ENCODE measurements around the gene FOXL1.

Gene FOXL1

GRCh38 chr16:86569701-86570447, 8.5 kb upstream of the FOXL1 start:
- Histone ChIP-seq H3K4me1 (ENCODE audit: control insufficient read depth, insufficient read depth, low read length) (peaks cover 10% of the 10 kb centered on the region), H3K9ac (ENCODE audit: low read length in 2 of 2) (no peak overlapping the region), H3K27ac (ENCODE audit: low read length) (no peak overlapping the region), H3K27me3 (ENCODE audit: control insufficient read depth in 1 of 2, insufficient read depth in 2 of 2, low read length in 2 of 2) (peaks cover 71 to 82% of the 10 kb centered on the region in 2 donors), H3K9me3 (ENCODE audit: control insufficient read depth in 2 of 2, low read length in 2 of 2) (no peaks in the 10 kb centered on the region), H3K4me3 (ENCODE audit: low read length in 2 of 2) (no peak overlapping the region), H3K36me3 (ENCODE audit: control insufficient read depth in 2 of 2, insufficient read depth in 2 of 2, low read length in 2 of 2) (no peaks in the 10 kb centered on the region)

DNA sequence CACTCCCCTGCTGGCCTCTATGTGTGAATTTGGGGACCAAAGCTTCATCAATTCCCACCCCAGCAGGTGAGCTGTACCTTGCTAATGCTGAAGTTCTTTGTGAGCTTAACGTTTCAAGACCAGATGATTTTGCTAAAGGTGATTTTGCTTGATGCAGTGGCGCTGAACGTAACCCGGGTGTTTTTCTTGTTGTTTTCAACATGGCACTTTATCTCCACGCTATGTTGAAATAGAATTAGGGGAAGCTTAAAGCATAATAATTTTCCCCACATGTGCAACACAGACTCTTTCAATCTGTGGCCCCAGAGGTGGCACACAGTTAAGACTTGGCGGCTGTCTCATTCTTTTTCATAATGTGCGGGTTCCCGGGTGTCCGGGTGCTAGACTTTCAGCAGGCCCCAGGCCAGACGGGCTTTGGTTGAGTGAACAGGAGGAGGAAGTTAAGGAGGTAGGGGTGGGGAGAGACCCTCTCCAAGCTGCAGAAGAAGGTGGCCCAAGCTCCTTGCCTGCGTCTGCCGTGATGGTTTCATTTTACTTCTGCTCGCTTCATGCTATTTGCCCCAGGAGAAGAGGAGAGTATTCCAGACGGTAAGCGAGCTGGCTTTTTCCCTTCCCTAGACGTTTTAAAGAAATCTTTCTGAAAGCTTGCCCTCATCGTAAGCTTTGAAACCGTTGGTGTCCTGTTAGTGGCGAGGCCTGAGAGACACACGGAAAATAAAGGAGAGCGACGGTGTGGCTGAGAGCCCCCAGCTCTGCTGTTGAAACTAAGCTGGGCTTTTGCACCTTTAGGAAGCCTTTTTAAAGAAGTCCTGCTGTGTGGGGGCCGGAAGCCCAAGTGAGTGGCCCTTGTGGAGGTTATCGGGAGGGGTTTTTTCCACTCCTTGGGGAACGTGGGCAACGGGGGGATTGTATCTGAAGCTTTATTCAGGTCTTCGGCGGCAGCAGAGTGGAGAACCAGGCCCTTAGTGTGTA, 7.5 kb upstream of the FOXL1 start:
- Histone ChIP-seq H3K4me1 (ENCODE audit: control insufficient read depth, insufficient read depth, low read length) (peaks cover 8% of the 10 kb centered on the region), H3K27me3 (ENCODE audit: control insufficient read depth in 1 of 2, insufficient read depth in 2 of 2, low read length in 2 of 2) (peaks cover 70 to 82% of the 10 kb centered on the region in 2 donors), H3K4me3 (ENCODE audit: low read length in 2 of 2) (no peak overlapping the region), H3K36me3 (ENCODE audit: control insufficient read depth in 2 of 2, insufficient read depth in 2 of 2, low read length in 2 of 2) (no peaks in the 10 kb centered on the region), H3K9me3 (ENCODE audit: control insufficient read depth in 2 of 2, low read length in 2 of 2) (no peaks in the 10 kb centered on the region), H3K9ac (ENCODE audit: low read length in 2 of 2) (no peak overlapping the region), H3K27ac (ENCODE audit: low read length) (no peak overlapping the region)

DNA sequence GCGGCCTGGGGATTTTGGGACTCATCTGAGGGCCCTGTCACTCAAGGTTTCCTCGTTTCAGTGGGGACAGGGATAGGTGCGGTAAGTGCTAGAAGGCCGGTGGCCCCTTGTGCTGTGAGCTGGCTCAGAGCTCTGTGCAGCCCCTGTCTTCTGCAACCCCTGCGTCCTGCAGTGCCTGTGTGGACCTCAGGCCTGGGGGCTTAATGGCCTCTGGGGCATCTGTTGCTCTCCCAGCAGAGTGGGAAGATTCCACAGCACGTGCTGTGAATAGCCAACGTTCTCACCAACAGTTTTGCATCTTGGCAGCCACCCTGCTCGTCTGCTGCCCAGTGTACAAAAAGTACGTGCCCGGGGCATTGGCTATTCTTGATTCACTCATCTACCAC, 6.8 kb upstream of the FOXL1 start:
- no peaks in the 10 kb centered on the region for H3K9me3 ChIP-seq (ENCODE audit: control insufficient read depth in 2 of 2, low read length in 2 of 2)
- H3K4me3 ChIP-seq (ENCODE audit: low read length in 2 of 2): no peak overlapping the region
- H3K27me3 ChIP-seq (ENCODE audit: control insufficient read depth in 1 of 2, insufficient read depth in 2 of 2, low read length in 2 of 2): peaks cover 68 to 83% of the 10 kb centered on the region in 2 donors
- H3K9ac ChIP-seq (ENCODE audit: low read length in 2 of 2): no peak overlapping the region
- H3K36me3 ChIP-seq (ENCODE audit: control insufficient read depth in 2 of 2, insufficient read depth in 2 of 2, low read length in 2 of 2): no peaks in the 10 kb centered on the region
- H3K4me1 ChIP-seq (ENCODE audit: control insufficient read depth, insufficient read depth, low read length): peaks cover 10% of the 10 kb centered on the region
- H3K27ac ChIP-seq (ENCODE audit: low read length): no peak overlapping the region

GRCh38 chr16:86572041-86572521, 6.3 kb upstream of the FOXL1 start:
- Histone ChIP-seq H3K27ac (ENCODE audit: low read length) (no peak overlapping the region), H3K9ac (ENCODE audit: low read length in 2 of 2) (no peak overlapping the region), H3K36me3 (ENCODE audit: control insufficient read depth in 2 of 2, insufficient read depth in 2 of 2, low read length in 2 of 2) (no peaks in the 10 kb centered on the region), H3K9me3 (ENCODE audit: control insufficient read depth in 2 of 2, low read length in 2 of 2) (no peaks in the 10 kb centered on the region), H3K27me3 (ENCODE audit: control insufficient read depth in 1 of 2, insufficient read depth in 2 of 2, low read length in 2 of 2) (peaks cover 73 to 85% of the 10 kb centered on the region in 2 donors), H3K4me3 (ENCODE audit: low read length in 2 of 2) (no peak overlapping the region), H3K4me1 (ENCODE audit: control insufficient read depth, insufficient read depth, low read length) (peaks cover 8% of the 10 kb centered on the region)

DNA sequence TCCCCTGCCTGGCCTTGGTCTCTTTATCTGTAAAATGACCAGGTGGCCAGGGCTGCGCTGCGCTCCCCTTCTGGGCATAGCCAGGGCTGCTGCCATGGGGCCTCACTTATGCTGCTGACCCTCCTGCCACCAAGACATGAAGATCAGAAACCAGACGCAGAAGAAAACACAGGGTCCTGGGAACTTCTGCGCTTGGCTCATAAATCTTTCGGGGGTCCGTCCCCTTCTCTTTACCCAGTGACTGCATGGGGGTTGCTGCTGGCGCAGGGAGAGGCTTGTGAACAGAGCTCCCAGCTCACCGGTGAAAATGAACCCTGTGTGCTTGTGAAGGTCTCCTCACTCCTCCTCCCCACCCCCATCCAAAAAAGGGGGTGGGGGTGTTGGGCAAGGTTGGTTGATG, 5.7 kb upstream of the FOXL1 start:
- Histone ChIP-seq H3K9me3 (ENCODE audit: control insufficient read depth in 2 of 2, low read length in 2 of 2) (no peaks in the 10 kb centered on the region), H3K27ac (ENCODE audit: low read length) (no peak overlapping the region), H3K9ac (ENCODE audit: low read length in 2 of 2) (no peak overlapping the region), H3K4me1 (ENCODE audit: control insufficient read depth, insufficient read depth, low read length) (peaks cover 8% of the 10 kb centered on the region), H3K36me3 (ENCODE audit: control insufficient read depth in 2 of 2, insufficient read depth in 2 of 2, low read length in 2 of 2) (no peaks in the 10 kb centered on the region), H3K27me3 (ENCODE audit: control insufficient read depth in 1 of 2, insufficient read depth in 2 of 2, low read length in 2 of 2) (peaks cover 75 to 85% of the 10 kb centered on the region in 2 donors), H3K4me3 (ENCODE audit: low read length in 2 of 2) (no peak overlapping the region)

DNA sequence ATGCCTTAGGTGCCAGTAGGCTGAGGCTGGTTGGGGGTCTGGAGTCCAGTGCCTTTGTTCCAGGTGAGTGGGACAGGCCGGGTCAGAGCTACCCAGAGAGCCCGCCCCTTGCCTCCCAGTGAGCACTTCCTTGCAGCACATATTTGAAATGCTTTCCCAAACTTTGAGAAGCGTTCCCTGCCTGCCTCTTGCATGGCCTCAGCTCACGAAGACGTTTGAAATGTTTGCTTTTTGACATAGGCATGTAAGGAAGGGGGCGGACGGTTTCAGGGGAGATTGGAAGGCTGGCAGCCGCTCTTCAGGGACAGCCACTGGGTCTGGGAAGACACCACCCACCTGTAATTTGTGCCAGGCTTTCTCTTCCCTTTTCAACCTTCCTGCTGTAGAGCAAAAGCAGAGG, 5.1 kb upstream of the FOXL1 start:
- Histone ChIP-seq H3K36me3 (ENCODE audit: control insufficient read depth in 2 of 2, insufficient read depth in 2 of 2, low read length in 2 of 2) (no peaks in the 10 kb centered on the region), H3K9ac (ENCODE audit: low read length in 2 of 2) (no peak overlapping the region), H3K4me3 (ENCODE audit: low read length in 2 of 2) (no peak overlapping the region), H3K9me3 (ENCODE audit: control insufficient read depth in 2 of 2, low read length in 2 of 2) (no peaks in the 10 kb centered on the region), H3K27ac (ENCODE audit: low read length) (no peak overlapping the region), H3K27me3 (ENCODE audit: control insufficient read depth in 1 of 2, insufficient read depth in 2 of 2, low read length in 2 of 2) (peaks cover 77 to 87% of the 10 kb centered on the region in 2 donors), H3K4me1 (ENCODE audit: control insufficient read depth, insufficient read depth, low read length) (peaks cover 9% of the 10 kb centered on the region)

DNA sequence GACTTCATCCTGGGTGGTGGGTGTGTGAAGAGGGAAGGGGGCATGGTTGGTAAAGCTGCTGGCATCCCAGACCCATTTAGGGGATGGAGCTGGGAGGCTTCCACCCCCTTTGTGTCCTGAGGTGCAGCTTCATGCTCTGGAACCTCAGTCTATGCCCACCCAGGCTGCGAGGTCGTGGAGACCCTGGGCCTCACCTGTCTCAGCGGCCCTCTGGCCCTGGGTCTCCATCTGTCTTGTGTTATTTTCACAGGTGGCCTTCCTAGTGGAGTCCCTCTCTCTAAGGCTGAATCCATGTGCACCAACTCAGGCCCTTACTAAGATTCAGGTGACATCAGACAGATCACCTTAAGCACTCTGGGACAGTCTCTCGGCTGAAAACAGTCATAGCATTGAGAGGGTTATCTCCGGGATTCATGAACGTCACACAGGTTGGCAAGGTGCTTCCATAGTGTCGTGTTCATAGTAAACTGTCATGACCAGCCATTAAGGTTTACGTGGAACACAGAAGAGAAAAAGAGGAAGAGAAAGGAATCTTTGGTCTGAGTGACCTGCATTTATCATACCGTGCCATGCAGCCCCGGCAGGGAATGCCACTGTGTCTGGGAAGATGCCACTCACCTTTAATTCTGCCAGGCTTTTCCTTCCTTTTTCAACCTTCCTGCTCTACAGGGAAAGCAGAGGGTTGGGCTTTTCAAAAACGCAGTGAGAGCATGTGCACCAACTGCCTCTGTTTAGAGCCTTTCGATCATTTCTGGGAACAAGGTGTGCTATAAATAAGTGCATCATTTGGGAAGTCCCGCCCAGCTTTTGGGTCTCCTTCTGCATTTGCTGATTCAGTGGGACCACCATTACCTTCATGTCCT, 4.5 kb upstream of the FOXL1 start:
- peaks cover 73 to 87% of the 10 kb centered on the region in 2 donors for H3K27me3 ChIP-seq (ENCODE audit: control insufficient read depth in 1 of 2, insufficient read depth in 2 of 2, low read length in 2 of 2)
- no peaks in the 10 kb centered on the region for H3K9me3 ChIP-seq (ENCODE audit: control insufficient read depth in 2 of 2, low read length in 2 of 2)
- no peak overlapping the region for H3K9ac ChIP-seq (ENCODE audit: low read length in 2 of 2)
- H3K4me3 ChIP-seq (ENCODE audit: low read length in 2 of 2): no peak overlapping the region
- peaks cover 15% of the 10 kb centered on the region for H3K4me1 ChIP-seq (ENCODE audit: control insufficient read depth, insufficient read depth, low read length)
- no peak overlapping the region for H3K27ac ChIP-seq (ENCODE audit: low read length)
- H3K36me3 ChIP-seq (ENCODE audit: control insufficient read depth in 2 of 2, insufficient read depth in 2 of 2, low read length in 2 of 2): no peaks in the 10 kb centered on the region

- H3K27me3 ChIP-seq (ENCODE audit: control insufficient read depth in 1 of 2, insufficient read depth in 2 of 2, low read length in 2 of 2): peaks cover 69 to 87% of the 10 kb centered on the region in 2 donors
Measured at GRCh38 chr16:86574646-86575045, 3.7 kb upstream of the FOXL1 start.

DNA sequence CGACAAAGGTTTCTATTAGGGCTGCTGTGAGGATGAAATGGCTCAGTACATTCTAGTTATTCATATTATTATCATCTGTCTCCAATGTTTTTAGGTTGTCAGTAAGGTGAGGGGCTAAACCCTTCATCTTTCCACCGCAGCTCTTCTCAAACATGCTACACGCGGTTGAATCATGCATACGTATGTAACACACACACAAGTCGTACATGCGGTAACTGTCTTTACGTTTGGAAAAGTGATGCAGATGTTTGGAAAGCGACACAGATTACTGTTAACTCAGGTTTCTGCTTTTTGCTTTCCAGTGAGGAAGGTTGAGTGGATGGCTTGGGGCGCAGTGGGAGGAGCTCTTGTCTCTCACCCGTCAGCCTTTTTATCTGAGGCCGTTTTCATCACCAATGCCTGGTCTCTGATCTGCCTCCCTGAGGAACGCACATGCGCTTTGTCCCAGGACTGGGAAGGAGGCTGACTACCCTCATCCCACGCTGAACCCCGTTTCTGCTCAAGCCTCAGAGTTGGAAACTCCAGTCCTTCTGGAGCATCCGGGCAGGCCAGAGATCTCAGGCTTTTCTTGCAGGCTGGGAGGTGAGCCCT, 3.2 kb upstream of the FOXL1 start:
- Histone ChIP-seq H3K36me3 (ENCODE audit: control insufficient read depth in 2 of 2, insufficient read depth in 2 of 2, low read length in 2 of 2) (no peaks in the 10 kb centered on the region), H3K27ac (ENCODE audit: low read length) (no peak overlapping the region), H3K9ac (ENCODE audit: low read length in 2 of 2) (no peak overlapping the region), H3K4me3 (ENCODE audit: low read length in 2 of 2) (peak overlapping the region in 1 of 2 donors; percentile 58), H3K27me3 (ENCODE audit: control insufficient read depth in 1 of 2, insufficient read depth in 2 of 2, low read length in 2 of 2) (peaks cover 64 to 86% of the 10 kb centered on the region in 2 donors), H3K9me3 (ENCODE audit: control insufficient read depth in 2 of 2, low read length in 2 of 2) (no peaks in the 10 kb centered on the region), H3K4me1 (ENCODE audit: control insufficient read depth, insufficient read depth, low read length) (peaks cover 19% of the 10 kb centered on the region)

More at GRCh38 chr16:86574646-86575045, 3.7 kb upstream of the FOXL1 start:
- no peak overlapping the region for H3K9ac ChIP-seq (ENCODE audit: low read length in 2 of 2)
- no peaks in the 10 kb centered on the region for H3K9me3 ChIP-seq (ENCODE audit: control insufficient read depth in 2 of 2, low read length in 2 of 2)
- H3K4me1 ChIP-seq (ENCODE audit: control insufficient read depth, insufficient read depth, low read length): peaks cover 15% of the 10 kb centered on the region
- H3K27ac ChIP-seq (ENCODE audit: low read length): no peak overlapping the region
- H3K4me3 ChIP-seq (ENCODE audit: low read length in 2 of 2): no peak overlapping the region
- H3K36me3 ChIP-seq (ENCODE audit: control insufficient read depth in 2 of 2, insufficient read depth in 2 of 2, low read length in 2 of 2): no peaks in the 10 kb centered on the region
